HG03108 (cell line): Measurements from ENCODE around the gene THSD4.

Experiments used
- ATAC-seq: cut with Tn5 transposase; IDR thresholded peaks from one replicate; pipeline ENCODE4 v1.9.1; 2021; ENCODE audit warnings: moderate library complexity; ENCODE audit not compliant: unreplicated experiment

The THSD4 gene

DNA sequence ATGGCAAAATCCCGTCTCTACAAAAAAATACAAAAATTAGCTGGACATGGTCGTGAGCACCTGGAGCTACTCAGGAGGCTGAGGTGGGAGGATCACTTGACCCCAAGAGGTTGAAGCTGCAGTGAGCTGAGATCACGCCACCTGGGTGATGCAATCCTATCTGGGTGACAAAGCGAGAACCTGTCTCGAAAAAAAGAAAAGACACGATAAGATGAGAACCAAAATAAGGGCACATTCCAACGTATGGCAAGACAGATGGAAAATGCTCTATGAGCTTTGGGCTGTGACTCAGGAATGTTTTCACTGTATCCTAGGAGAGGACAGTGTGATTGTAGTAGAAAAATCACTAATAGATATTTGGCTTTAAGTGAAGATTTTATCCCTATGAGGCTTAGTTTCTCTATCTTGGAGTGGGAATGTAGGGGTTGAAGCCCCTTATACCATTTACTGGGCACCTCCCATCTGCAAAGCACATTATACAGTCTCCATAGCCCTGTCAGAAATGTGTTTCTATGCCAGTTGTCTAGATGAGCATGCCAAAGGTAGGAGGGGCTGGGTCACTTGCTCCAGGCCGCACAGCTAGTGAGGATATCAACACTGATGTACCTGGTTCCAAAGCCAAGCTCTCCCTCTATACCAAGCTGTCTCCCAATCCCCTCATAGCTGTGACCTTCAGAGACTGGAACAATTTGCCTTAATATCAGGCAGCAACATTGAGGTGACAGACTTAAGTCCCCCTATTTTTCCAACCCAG lies 641.5 kb downstream of the THSD4 start:
- ATAC-seq = no peak

DNA sequence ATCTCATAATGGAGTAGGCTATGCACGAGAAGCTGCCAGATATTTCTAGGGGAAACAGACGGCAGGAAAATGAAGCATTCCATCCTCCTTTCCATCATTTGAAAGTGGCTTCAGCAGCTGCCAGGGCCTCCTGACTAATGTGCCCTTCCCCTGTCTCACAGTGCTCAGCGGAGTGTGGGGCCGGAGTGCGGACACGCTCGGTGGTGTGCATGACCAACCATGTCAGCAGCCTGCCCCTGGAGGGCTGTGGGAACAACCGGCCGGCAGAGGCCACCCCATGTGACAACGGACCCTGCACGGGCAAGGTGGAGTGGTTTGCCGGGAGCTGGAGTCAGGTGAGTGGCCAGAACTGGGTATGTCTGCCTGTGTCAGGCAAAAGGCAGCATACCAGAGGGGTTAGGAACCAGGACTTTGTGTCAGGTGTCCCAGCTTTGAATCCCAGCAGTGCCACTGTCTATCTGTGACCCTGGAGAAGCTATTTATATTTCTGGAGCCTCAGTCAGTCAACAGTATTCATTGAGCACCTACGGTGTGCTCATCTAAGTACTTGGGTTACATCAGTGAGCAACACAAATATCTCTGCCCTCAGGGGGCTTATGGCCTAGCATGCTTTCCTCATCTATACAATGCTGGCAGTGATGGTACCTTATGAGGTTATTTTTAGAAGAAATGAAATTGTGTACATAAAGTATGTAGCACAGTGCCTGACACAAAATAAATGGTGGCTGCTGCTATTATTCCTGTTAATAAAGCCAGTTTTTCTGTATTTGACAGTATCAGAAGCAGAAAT lies 642.7 kb downstream of the THSD4 start:
- ATAC-seq = no peak

- no peak for ATAC-seq
These were observed 643.4 kb downstream of the THSD4 start for GRCh38 chr15:71758711-71759110.

DNA sequence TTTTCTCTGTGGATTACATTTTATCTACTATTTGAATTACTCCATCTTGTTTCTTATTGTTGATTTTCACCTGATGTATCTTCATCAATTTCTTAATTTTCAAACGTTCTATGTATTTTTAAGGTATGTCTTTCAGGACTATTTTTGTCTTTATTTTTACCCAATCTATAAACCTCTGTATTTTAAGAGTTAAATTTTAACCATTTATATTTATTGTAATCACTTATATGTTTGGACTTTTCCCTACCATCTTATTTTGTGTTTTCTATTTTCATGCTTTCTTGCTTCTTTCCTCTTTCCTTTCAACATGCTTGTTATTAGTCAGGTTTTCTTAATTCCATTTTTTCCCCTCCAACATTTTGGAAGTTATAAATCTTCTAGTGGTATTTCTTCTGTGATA lies 645.6 kb downstream of the THSD4 start:
- ATAC-seq = no peak

DNA sequence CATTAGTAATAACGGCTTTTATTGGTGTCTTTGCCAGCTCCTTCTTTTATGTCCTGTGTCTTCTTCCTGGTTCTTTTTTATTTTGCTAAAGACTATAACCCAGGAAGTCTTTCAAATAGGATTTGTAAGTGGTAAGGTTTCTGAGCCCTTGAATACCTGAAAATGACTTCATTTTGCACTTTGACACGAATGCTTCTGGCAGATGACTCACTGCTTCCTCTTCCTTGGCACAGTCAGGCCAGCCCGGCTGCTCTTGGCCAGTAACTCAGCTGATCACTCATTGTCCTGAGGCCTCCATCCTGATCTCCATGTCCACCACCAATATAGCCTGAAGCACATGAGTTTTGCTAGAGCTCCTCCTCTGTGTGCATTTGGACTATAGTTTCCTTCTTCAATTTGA lies 646.4 kb downstream of the THSD4 start:
- no peak for ATAC-seq

DNA sequence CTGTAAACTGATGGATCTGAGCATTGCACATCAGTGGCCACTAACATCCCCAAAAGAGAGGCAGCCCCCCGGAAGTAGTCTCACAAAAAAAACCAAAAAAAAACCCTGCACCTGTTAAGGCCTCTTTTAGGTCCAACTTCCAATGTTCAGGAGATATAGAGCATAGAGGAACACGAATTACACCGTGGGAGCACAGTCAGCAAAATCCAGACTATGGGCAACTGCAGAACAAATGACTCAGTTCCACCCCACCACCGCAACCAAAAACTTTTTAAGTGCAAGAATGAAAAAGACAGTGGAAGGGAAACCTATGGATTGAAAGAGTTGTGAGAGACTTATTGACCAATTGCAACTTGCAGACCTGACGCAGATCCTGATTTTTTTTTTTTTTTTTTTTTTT lies 652.9 kb downstream of the THSD4 start:
- ATAC-seq = no peak

DNA sequence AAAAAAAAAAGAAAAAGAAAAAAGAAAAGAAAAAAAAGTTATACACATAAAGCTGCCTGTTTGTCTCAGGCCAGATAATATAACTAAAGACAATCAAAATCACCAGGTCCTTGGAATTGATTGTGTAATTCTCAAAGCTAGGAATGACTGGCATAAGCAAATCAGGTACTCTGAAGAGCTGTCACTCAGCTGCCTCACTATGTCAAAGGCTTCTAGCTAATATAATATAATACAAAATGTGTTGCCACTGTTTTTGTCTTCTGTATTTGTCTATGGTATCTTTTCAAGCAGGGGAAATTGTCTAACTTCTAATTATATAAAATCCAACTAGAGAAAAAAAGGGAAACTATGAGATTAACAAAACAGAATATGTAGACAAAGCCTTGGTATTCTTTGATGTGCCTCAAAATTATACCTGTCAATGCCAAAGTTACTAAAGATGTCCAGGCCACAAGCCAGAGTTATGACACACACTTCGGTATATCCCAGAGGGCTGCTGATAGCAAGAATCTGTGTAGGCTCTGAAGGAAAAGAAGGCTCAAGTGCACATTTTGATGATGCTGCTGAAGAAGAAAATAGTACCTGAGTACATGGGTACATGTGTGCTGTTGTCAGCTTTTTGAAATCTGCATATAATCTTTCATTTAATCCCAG lies 658.1 kb downstream of the THSD4 start:
- ATAC-seq = no peak

- no peak for ATAC-seq
These were observed 660.6 kb downstream of the THSD4 start for GRCh38 chr15:71775856-71776255.

GRCh38 chr15:71776304-71776703 lies 661.0 kb downstream of the THSD4 start:
- ATAC-seq = no peak

DNA sequence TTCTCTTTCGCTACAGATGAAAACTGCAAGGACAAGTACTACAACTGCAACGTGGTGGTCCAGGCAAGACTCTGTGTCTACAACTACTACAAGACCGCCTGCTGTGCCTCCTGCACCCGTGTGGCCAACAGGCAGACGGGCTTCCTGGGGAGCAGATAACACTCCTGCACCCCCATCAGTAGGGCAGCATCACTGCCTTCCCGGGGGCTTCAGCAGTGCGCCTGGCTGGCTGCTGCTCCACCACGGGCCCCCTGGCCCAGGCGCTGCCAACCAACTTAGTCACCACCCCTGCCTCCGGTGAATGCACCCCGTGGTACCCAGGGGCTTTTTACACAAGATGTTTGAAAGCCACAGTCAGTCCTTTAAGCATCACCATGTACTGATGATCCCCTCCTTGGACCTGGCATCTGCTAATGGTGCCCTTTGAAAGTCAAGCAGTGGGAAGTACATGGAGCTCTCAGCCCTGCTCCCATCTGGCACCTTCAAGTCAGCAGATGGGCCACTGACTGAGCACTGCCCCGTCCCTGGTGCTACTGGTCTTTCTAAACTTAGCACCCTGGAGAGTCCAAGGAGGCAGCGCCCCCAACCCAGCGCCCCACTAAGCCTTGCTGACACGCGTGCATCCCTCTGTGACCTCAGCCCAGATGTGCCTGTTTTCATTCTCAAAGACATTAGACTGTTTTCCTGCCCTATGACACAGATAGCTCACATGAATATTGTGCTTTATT lies 662.1 kb downstream of the THSD4 start:
- ATAC-seq = no peak

DNA sequence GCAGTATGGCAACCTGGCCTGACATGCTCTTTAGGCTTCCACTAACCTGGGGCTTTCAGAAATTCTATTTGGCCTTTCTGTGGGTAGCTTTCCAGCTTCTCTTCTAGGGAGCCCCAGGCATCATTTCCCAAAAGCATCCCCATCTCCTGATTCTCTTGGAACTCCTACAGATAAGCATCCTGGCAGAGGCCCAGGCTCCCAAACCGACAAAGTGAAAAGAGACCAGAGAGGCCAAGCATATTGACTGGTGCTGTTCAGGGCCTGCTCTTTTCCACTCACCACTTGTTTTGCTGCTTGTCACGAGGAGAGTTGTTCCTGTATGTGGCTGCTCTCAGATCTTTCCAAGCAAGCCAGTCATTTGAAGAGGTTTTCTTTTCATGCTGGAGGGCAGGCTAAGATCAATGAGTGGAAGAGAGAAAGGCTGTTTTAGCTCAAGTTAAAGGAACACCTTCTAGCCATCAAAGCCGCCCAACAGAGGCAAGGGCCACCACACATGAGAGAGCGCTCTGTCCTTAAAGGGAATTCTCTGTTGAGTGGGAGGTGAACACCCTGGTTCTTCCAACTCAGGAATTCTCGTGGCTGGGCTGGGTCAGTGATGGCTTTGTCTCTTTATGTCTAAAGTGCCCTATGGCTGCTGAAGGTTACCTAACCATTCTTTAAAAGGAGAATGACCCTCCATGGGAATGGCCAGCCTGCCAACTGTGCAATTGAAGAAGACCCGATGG lies 664.0 kb downstream of the THSD4 start:
- no peak for ATAC-seq

DNA sequence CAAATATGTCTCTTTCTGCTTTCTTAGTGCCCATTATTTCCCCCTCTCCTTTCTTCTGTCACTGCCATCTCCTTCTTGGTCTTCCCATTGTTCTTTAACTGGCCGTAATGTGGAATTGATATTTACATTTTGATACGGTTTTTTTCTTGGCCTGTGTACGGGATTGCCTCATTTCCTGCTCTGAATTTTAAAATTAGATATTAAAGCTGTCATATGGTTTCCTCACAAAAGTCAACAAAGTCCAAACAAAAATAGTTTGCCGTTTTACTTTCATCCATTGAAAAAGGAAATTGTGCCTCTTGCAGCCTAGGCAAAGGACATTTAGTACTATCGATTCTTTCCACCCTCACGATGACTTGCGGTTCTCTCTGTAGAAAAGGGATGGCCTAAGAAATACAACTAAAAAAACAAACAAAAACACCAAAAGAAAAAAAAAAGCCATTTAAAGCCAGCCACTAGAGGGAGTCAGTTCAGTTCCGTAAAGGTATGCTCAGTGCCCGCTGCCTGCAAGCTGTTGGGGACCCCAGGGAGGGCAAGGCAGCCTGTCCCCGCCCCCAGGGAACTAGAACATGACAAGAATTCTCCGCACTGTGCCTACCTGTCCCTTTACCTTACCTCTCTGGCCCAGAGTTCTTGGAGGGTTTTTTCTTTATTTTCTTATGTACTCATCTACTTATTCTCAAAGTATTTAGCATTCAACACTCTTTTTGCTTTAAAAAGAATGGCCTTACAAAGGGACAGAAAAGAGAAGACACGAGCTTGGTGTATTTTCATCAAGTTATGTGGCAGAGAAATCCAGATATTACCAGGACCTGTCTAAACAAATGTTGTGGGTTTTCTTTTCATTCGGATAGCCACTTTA lies 665.1 kb downstream of the THSD4 start:
- no peak for ATAC-seq

DNA sequence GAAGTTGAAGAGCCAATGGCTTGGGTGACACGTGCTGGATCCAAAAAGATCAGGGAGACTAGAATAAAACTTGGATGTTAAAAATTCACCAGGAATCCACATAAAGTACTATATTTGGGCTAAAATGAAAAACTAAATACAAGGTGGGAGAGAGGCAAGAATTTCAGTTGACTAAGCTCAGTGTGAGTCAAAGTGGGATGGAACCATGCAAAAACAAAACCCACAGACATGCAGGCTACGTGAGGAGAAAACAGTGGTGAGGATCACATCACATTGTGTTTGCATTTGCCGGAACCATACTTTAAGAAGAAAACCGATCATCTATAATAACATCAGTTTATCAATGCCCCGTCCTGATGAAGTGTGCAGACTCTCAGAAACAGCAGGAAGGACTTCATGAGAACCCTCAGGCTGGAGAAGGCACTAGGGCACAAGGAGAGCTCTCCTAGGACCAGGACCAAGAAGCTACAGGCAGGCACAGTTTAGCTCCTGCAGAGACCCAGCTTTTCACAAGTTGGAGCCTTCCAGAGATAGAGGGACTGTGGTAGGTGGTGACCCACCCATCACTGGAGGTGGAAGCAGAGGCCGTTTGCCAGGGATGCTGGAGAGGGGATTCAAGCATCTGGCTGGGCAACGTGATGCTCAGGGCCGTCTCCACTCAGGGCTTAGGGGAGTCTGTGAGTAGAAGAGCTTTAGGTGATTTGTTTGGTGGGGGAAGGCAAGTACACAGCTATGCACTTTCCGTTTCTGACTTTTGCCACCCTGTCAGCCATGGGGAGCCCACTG lies 666.1 kb downstream of the THSD4 start:
- no peak for ATAC-seq

GRCh38 chr15:71781965-71782265 lies 666.6 kb downstream of the THSD4 start:
- no peak for ATAC-seq

DNA sequence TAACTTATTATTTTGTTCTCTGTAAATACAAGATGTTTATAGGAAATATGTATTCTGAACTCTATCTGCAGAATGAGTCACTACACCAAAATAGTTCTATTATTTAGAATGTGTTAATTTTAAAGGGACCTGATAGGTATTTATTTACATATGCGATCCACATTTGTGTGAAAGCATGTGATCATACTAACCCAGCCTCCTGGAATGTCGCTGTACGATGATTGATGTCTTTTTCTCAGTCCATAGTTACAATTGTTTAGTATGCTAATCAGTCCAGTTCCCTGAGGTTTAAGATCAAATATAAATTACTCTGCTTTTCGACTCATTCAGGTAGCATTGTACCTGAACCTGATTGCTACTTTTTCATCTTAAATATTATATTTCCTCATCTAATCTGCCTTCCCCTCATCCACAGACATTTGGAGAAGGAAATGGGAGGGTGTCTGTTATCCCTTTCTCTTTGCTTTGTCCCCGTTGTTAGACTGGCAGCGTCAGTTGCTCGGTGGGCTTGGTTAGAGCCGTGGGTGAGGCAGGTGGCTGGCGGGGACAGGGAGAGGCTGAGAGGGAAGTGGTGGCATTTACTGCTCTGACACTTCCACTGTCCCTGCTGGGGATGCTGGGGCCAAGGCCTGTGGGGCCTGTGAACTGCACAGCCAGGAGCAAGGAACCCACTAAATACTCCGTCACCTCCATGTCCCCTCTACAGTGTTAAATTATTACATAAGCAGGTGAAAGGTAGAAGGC lies 667.3 kb downstream of the THSD4 start:
- ATAC-seq = no peak

- ATAC-seq = no peak
These were observed 669.4 kb downstream of the THSD4 start for GRCh38 chr15:71784719-71785118.

DNA sequence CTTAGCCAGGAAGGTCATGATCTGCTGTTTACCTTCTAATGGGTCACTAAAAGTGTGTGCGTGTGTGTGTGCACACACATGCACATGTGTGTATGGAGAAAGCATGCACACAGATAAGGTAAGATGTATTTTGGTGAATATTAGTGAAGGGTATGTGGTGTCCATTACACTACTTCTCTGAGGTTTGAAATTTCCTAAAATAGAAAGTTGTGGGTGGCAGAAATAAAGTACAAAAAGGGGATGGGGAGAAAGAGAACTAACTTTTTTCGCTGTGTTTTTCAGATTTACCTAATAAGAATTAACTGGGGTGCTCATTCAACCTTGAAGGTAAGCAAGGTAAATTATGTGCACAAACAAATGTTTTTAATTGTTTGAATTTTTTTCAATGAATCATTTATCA lies 670.7 kb downstream of the THSD4 start:
- no peak for ATAC-seq

- ATAC-seq = no peak
These were observed 671.4 kb downstream of the THSD4 start for GRCh38 chr15:71786673-71787072.
